ENCODE data around the gene ROBO1.
"Not testable (repeated sequence)": the region's sequence is repeated elsewhere in the genome, so short reads cannot be mapped to it uniquely, and the experiment has no call there.

ROBO1 gene

GRCh38 chr3:78724859-78725258, 1042.9 kb downstream of the ROBO1 start:
- no peaks in the 10 kb centered on the region for H3K27me3 Mint-ChIP-seq (ENCODE audit: low read depth, poor library complexity)
- TF ChIP-seq CTCF (IDR thresholded peaks at IDR 0.05), result no peak
- peak overlapping the region; percentile 70 for H3K27ac Mint-ChIP-seq
- H3K4me3 Mint-ChIP-seq, result no peak overlapping the region
- DNase-seq, result no peak
- peaks cover 7% of the 10 kb centered on the region for H3K36me3 Mint-ChIP-seq (ENCODE audit: low read depth)
- H3K9me3 Mint-ChIP-seq, result no peaks in the 10 kb centered on the region
- H3K4me1 Mint-ChIP-seq, result peaks cover 41% of the 10 kb centered on the region

GRCh38 chr3:78724364-78724763, 1043.4 kb downstream of the ROBO1 start:
- not testable (repeated sequence) for H3K9me3 Mint-ChIP-seq; H3K27me3 Mint-ChIP-seq (ENCODE audit: low read depth, poor library complexity); H3K4me3 Mint-ChIP-seq; H3K36me3 Mint-ChIP-seq (ENCODE audit: low read depth); DNase-seq
- Mint-ChIP-seq H3K27ac (peak overlapping the region; percentile 54), H3K4me1 (peaks cover 36% of the 10 kb centered on the region)

- no peak for TF ChIP-seq CTCF (IDR thresholded peaks at IDR 0.05)
- Mint-ChIP-seq H3K9me3 (no peaks in the 10 kb centered on the region), H3K4me3 (no peak overlapping the region), H3K36me3 (ENCODE audit: low read depth) (peaks cover 18% of the 10 kb centered on the region), H3K27ac (no peak overlapping the region), H3K27me3 (ENCODE audit: low read depth, poor library complexity) (no peaks in the 10 kb centered on the region), H3K4me1 (peaks cover 21% of the 10 kb centered on the region)
- no peak for DNase-seq
These were observed 1045.8 kb downstream of the ROBO1 start for GRCh38 chr3:78721771-78722543.

GRCh38 chr3:78718707-78719106, 1049.1 kb downstream of the ROBO1 start:
- Mint-ChIP-seq H3K36me3 (ENCODE audit: low read depth) (peaks cover 45% of the 10 kb centered on the region), H3K27ac (no peak overlapping the region), H3K9me3 (no peaks in the 10 kb centered on the region), H3K27me3 (ENCODE audit: low read depth, poor library complexity) (no peaks in the 10 kb centered on the region), H3K4me3 (no peak overlapping the region), H3K4me1 (no peaks in the 10 kb centered on the region)
- TF ChIP-seq CTCF (IDR thresholded peaks at IDR 0.05), result no peak
- DNase-seq, result no peak

- Mint-ChIP-seq H3K36me3 (ENCODE audit: low read depth) (peaks cover 49% of the 10 kb centered on the region), H3K27ac (no peak overlapping the region), H3K27me3 (ENCODE audit: low read depth, poor library complexity) (no peaks in the 10 kb centered on the region), H3K4me1 (peaks cover 11% of the 10 kb centered on the region), H3K4me3 (no peak overlapping the region), H3K9me3 (no peaks in the 10 kb centered on the region)
- no peak for DNase-seq
- no peak for TF ChIP-seq CTCF (IDR thresholded peaks at IDR 0.05)
These were observed 1050.8 kb downstream of the ROBO1 start for GRCh38 chr3:78717041-78717440.

GRCh38 chr3:78712941-78713340, 1054.9 kb downstream of the ROBO1 start:
- peak overlapping the region; percentile 57 for H3K27ac Mint-ChIP-seq
- H3K36me3 Mint-ChIP-seq (ENCODE audit: low read depth), result peaks cover 42% of the 10 kb centered on the region
- no peaks in the 10 kb centered on the region for H3K9me3 Mint-ChIP-seq
- H3K27me3 Mint-ChIP-seq (ENCODE audit: low read depth, poor library complexity), result no peaks in the 10 kb centered on the region
- H3K4me1 Mint-ChIP-seq, result peaks cover 19% of the 10 kb centered on the region
- no peak overlapping the region for H3K4me3 Mint-ChIP-seq
- DNase-seq, result no peak
- no peak for TF ChIP-seq CTCF (IDR thresholded peaks at IDR 0.05)
